Measurements from ENCODE around the gene SMIM14.

DNA sequence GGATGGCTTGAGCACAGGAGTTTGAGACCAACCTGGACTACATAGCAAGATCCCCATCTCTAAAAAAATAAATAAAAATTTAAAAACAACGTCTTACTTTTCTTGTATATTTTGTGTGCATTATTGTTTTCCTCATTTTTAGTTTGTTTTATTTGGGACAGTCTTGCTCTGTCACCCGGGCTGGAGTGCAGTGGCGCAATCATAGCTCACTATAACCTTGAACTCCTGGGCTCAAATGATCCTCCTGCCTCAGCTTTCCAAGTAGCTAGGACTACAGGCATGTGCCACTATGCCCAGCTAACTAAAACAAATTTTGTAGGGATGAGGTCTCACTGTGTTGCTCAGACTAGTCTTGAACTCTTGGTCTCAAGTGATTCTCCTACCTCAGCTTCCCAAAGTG lies 9.5 kb upstream of the SMIM14 start:
- TF ChIP-seq POLR2AphosphoS2 (IDR thresholded peaks at IDR 0.05; ENCODE audit: low read length) = no peak
- TF ChIP-seq, protein P1, sequence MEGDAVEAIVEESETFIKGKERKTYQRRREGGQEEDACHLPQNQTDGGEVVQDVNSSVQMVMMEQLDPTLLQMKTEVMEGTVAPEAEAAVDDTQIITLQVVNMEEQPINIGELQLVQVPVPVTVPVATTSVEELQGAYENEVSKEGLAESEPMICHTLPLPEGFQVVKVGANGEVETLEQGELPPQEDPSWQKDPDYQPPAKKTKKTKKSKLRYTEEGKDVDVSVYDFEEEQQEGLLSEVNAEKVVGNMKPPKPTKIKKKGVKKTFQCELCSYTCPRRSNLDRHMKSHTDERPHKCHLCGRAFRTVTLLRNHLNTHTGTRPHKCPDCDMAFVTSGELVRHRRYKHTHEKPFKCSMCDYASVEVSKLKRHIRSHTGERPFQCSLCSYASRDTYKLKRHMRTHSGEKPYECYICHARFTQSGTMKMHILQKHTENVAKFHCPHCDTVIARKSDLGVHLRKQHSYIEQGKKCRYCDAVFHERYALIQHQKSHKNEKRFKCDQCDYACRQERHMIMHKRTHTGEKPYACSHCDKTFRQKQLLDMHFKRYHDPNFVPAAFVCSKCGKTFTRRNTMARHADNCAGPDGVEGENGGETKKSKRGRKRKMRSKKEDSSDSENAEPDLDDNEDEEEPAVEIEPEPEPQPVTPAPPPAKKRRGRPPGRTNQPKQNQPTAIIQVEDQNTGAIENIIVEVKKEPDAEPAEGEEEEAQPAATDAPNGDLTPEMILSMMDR (IDR thresholded peaks at IDR 0.05 in 2 of 3, conservative IDR thresholded peaks at IDR 0.05 in 1 of 3; ENCODE audit: insufficient read depth in 2 of 3, low read depth in 1 of 3, low read length in 3 of 3) = no peak

All from K562 (cell line).